ENCODE results near the gene GSTA4.

GRCh38 chr6:52984247-52984646 lies 10.8 kb downstream of the GSTA4 start:
- TF ChIP-seq CTCF (IDR thresholded peaks at IDR 0.05) = no peak
- TF ChIP-seq POLR2A (IDR thresholded peaks at IDR 0.05) = no peak
